HG02678 (cell line): ENCODE measurements around the gene ID3.

Source experiments
- ATAC-seq: cut with Tn5 transposase; IDR thresholded peaks from one replicate; pipeline ENCODE4 v1.9.1; 2021; ENCODE audit warnings: mild to moderate bottlenecking, moderate library complexity; ENCODE audit not compliant: unreplicated experiment

Gene ID3

GRCh38 chr1:23528250-23528978 lies 30.9 kb downstream of the ID3 start:
- peak; percentile 48 for ATAC-seq

- no peak for ATAC-seq
These were observed 31.4 kb downstream of the ID3 start for GRCh38 chr1:23527900-23528249.

GRCh38 chr1:23527366-23527765 lies 31.9 kb downstream of the ID3 start:
- ATAC-seq, result no peak

DNA sequence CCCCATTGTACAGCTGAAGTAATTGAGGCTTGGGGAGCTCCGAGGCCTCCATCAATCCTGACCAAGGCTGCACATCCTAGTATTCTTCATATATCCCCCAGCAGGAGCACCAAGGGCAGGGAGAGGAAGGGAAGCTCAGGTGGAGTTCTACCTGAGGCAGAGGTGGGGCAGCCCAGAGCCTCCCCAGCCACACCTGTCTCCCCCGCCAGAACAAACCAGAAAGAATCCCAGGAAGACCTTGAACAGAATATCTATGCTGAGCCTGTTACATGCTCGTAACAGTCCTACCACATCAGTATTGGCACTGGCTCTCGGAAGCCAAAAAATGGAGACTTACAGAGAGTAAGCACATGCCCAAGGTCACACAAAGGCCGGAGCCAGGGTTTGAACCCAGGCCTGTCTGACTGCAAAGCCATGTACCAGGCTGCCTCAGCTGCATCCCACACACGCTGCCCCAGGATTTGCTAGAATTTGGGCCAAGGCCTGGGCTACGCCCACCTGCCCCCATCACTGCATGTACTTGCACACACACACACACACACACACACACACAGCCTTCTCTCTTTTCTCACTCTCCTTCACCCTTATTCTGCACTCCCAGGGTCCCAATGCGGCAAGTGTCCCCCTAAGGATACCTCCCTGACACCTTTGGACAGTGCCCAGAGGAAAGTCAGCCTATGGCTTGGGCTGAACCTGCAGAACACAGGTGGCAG lies 32.8 kb downstream of the ID3 start:
- ATAC-seq, result no peak

GRCh38 chr1:23525558-23526250 lies 33.6 kb downstream of the ID3 start:
- ATAC-seq, result no peak

GRCh38 chr1:23524716-23525401 lies 34.4 kb downstream of the ID3 start:
- ATAC-seq, result no peak

DNA sequence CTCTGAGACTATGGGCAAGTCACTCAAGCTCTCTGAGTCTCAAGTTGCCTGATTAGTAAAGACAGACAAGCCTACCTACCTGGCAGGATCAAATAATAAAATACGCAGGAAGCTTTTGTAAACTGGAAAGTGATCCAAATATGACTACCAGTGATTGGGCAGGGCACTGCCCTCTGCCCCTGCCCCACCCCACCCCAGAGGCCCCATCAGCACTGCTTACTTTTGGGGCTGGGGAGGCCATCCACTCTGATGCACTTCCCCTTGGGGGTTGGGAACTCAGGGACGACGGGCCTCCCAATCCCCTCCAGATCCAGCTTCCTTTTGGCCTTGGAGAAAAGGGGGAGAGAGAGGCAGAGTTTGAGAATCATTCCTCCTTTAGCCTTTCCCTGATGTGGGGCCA lies 35.1 kb downstream of the ID3 start:
- ATAC-seq, result no peak

- ATAC-seq, result no peak
These were observed 36.9 kb downstream of the ID3 start for GRCh38 chr1:23522244-23522982.

GRCh38 chr1:23521588-23521987 lies 37.7 kb downstream of the ID3 start:
- no peak for ATAC-seq

DNA sequence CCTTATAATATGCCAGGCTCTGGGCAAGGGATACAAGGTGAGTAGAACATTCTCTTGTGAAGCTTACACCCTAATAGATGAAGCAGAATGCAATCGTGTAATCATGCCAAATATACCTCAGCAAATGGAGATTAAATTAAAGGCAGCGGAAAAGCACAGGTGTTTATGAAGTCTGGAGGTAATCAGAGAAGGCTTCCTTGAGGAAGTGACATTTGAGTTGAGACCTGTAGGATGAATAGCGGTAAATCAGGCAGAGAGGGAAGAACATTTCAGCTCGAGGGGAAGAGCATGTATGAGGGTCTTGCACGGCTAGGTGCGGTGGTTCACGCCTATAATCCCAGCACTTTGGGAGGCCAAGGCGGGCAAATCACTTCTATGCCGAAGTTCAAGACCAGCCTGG lies 41.7 kb downstream of the ID3 start:
- no peak for ATAC-seq

DNA sequence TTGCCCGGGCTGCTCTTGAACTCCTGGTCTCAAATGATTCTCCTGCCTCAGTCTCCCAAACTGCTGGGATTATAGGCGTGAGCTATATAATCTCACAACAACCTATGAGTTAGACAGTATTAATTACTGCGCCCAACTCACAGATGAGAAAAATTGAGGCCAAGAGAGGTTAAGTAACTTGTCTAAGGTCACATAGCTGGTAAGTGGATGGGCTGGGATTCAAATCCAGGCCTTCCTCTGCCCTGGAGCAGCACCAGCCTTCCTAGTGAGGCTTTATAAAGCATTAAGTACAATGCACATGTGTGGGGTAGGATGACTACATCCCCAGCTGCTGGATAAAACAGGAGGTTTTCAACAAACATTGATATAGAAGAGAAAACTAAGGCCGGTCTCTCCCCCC lies 43.4 kb downstream of the ID3 start:
- no peak for ATAC-seq

- ATAC-seq, result no peak
These were observed 45.1 kb downstream of the ID3 start for GRCh38 chr1:23514111-23514679.

- ATAC-seq, result no peak
These were observed 49.4 kb downstream of the ID3 start for GRCh38 chr1:23509896-23510295.
